Transverse colon (tissue), 4 donors: ENCODE data around the gene FARP1. TPM values are rescaled to one million over a fixed set of nuclear protein-coding genes. Genes with fewer than 3 reads are reported as not detected.
A peak's percentile ranks its signal among the peaks of the same experiment; 100 is the strongest.

Experiments used
- DNase-seq: peaks from one replicate; pipeline ENCODE4 v3.0.0-alpha.2; 2019
- H3K27ac ChIP-seq, 4 donors: fragments of 200-600 bp; sonication (generic); 2 replicates each; pipeline ENCODE4 v1.5.1; 2016 to 2018; ENCODE audit warnings: inconsistent platforms in 4 of 4
- H3K27me3 ChIP-seq: fragments of 200-600 bp; sonication (generic); 2 replicates; pipeline ENCODE4 v1.5.1; 2017; ENCODE audit warnings: inconsistent platforms
- H3K36me3 ChIP-seq, 4 donors: fragments of 200-600 bp; sonication (generic); 2 replicates each; pipeline ENCODE4 v1.5.1; 2017 to 2019; ENCODE audit warnings: inconsistent platforms in 4 of 4
- H3K4me1 ChIP-seq, 4 donors: fragments of 200-600 bp; sonication (generic); 2 replicates each; pipeline ENCODE4 v1.5.1; 2017 to 2020; ENCODE audit warnings: inconsistent platforms in 4 of 4
- H3K4me3 ChIP-seq, 4 donors: fragments of 200-600 bp; sonication (generic); 1 replicate in 1 of 4; 2 replicates in 3 of 4; pipeline versions ENCODE4 v1.5.1 to v1.6.1; 2017 to 2019; ENCODE audit warnings: inconsistent platforms in 4 of 4
- H3K9me3 ChIP-seq, 2 donors: fragments of 200-600 bp; sonication (generic); 2 replicates each; pipeline ENCODE4 v1.5.1; 2017 to 2019; ENCODE audit warnings: inconsistent platforms in 2 of 2
- EP300 ChIP-seq: sonication (generic); formaldehyde crosslinking; IDR thresholded peaks from one replicate; pipeline ENCODE4 v1.6.1; 2017; ENCODE audit warnings: antibody characterized with exemption, low read depth
- POLR2A ChIP-seq: fragments of 450-650 bp; IDR thresholded peaks from one replicate; pipeline ENCODE4 v1.6.1; 2016; ENCODE audit warnings: antibody characterized with exemption, mild to moderate bottlenecking, moderate library complexity
- POLR2AphosphoS5 ChIP-seq, 3 donors: sonication (generic); formaldehyde crosslinking; IDR thresholded peaks; one replicate each; pipeline ENCODE4 v1.6.1; 2016; ENCODE audit warnings: antibody characterized with exemption in 3 of 3
- WGBS, 2 donors: methylation state at CpG; one replicate each; pipeline ENCODE4 v1.1.5; 2018; ENCODE audit warnings: low coverage in 1 of 2; 5-methylcytosine and 5-hydroxymethylcytosine counted together
- in situ Hi-C, 4 donors: fragments of 200-750 bp; cut with MboI; loops; one replicate each; pipeline versions ENCODE4 v1.15.0 to v1.15.1; 2017; ENCODE audit warnings: low sequenced_read_pairs in 3 of 4, low pct_ligation_motif_present in 1 of 4, low pct_unique_long_range_greater_than_20kb in 1 of 4
- intact Hi-C: fragments of 100-400 bp; cut with DNase I; formaldehyde crosslinking; loops from one replicate; pipeline ENCODE4 v1.15.1; 2023; ENCODE audit warnings: low total_unique reads
- total RNA-seq, 4 donors: library from RNA; depleted of rRNA; stranded (reverse); fragments of >200 nt; gene quantifications; one replicate each; pipeline ENCODE4 v1.1.0, GENCODE V29; 2016
- TF ChIP-seq, protein P1 (sequence below), 5 experiments: fragments of 200-600 bp in 3 of 5; fragments of 450-650 bp in 2 of 5; sonication (generic) in 3 of 5; IDR thresholded peaks; 1 replicate in 2 of 5; 2 replicates in 3 of 5; pipeline ENCODE4 v1.5.1; 2016 to 2017; ENCODE audit warnings: antibody characterized with exemption in 5 of 5, inconsistent platforms in 3 of 5, mild to moderate bottlenecking in 2 of 5, moderate library complexity in 1 of 5

FARP1 gene
- total RNA-seq, 4 donors from 2014 or later: 32.8 to 41.8 (median 38.3) TPM

- Histone ChIP-seq H3K27me3 (no peaks in the 10 kb centered on the region), H3K4me3 (no peak overlapping the region), H3K4me1 (no peaks in the 10 kb centered on the region), H3K36me3 (no peaks in the 10 kb centered on the region), H3K9me3 (no peaks in the 10 kb centered on the region), H3K27ac (no peak overlapping the region)
- intact Hi-C loops: no loop called here
- DNase-seq: no peak
- TF ChIP-seq, protein P1, sequence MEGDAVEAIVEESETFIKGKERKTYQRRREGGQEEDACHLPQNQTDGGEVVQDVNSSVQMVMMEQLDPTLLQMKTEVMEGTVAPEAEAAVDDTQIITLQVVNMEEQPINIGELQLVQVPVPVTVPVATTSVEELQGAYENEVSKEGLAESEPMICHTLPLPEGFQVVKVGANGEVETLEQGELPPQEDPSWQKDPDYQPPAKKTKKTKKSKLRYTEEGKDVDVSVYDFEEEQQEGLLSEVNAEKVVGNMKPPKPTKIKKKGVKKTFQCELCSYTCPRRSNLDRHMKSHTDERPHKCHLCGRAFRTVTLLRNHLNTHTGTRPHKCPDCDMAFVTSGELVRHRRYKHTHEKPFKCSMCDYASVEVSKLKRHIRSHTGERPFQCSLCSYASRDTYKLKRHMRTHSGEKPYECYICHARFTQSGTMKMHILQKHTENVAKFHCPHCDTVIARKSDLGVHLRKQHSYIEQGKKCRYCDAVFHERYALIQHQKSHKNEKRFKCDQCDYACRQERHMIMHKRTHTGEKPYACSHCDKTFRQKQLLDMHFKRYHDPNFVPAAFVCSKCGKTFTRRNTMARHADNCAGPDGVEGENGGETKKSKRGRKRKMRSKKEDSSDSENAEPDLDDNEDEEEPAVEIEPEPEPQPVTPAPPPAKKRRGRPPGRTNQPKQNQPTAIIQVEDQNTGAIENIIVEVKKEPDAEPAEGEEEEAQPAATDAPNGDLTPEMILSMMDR (IDR thresholded peaks at IDR 0.05): no peak
- no peak for TF ChIP-seq POLR2A
- TF ChIP-seq POLR2AphosphoS5 (IDR thresholded peaks at IDR 0.05): no peak
- no peak for TF ChIP-seq EP300
- in situ Hi-C loops: loop anchor here in 1 of 4 donors (10.0 kb wide), 1 partner anchor 256 kb away; no protein-coding TSS in a partner anchor
- 74 to 77% methylated on average over 1 to 5 of the region's 5 CpGs for WGBS, 2 donors
Measured at GRCh38 chr13:98158172-98158899, 15.4 kb downstream of the FARP1 start.

DNA sequence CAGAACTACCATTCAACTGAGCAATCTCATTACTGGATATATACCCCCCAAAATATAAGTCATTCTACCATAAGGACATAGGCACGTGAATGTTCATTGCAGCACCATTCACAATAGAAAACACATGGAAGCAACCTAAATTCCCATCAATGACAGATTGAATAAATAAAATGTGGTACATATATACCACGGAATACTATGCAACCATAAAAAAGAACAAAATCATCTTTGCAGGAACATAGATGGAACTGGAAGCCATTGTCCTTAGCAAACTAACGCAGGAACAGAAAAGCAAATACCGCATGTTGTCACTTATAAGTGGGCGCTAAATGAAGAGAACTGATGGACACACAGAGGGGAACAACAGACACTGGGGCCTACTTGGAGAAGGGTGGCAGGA lies 20.0 kb downstream of the FARP1 start:
- intact Hi-C loops (no loop called here), in situ Hi-C loops (no loop called here)
- no peak for DNase-seq
- TF ChIP-seq, protein P1 (IDR thresholded peaks at IDR 0.05): no peak
- TF ChIP-seq POLR2A: no peak
- TF ChIP-seq POLR2AphosphoS5 (IDR thresholded peaks at IDR 0.05): no peak
- no peak for TF ChIP-seq EP300
- no peak overlapping the region for H3K4me3 ChIP-seq
- no peaks in the 10 kb centered on the region for H3K36me3 ChIP-seq
- H3K9me3 ChIP-seq: no peaks in the 10 kb centered on the region
- no peaks in the 10 kb centered on the region for H3K4me1 ChIP-seq
- no peak overlapping the region for H3K27ac ChIP-seq
- 93 to 94% methylated on average over 5 of the region's 5 CpGs for WGBS, 2 donors
- H3K27me3 ChIP-seq: no peaks in the 10 kb centered on the region

DNA sequence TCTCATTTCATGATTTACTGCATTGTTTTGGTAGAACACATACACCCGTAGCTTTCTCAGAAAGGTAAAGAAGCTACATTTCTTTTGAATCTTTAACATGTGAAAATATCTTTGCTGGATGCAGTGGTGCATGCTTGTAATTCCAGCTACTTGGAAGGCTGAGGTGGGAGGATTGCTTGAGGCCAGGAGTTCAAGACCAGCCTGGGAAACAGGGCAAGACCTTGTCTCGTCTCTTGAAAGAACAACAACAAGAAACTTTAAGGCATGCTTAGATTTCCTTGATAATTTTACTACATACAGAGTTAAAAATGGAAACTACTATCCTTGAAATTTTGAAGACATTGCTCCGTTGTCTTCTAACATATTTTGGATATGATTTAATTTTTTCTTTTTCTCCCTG lies 26.4 kb downstream of the FARP1 start:
- WGBS, 2 donors: 80 to 88% methylated on average over 3 of the region's 3 CpGs

DNA sequence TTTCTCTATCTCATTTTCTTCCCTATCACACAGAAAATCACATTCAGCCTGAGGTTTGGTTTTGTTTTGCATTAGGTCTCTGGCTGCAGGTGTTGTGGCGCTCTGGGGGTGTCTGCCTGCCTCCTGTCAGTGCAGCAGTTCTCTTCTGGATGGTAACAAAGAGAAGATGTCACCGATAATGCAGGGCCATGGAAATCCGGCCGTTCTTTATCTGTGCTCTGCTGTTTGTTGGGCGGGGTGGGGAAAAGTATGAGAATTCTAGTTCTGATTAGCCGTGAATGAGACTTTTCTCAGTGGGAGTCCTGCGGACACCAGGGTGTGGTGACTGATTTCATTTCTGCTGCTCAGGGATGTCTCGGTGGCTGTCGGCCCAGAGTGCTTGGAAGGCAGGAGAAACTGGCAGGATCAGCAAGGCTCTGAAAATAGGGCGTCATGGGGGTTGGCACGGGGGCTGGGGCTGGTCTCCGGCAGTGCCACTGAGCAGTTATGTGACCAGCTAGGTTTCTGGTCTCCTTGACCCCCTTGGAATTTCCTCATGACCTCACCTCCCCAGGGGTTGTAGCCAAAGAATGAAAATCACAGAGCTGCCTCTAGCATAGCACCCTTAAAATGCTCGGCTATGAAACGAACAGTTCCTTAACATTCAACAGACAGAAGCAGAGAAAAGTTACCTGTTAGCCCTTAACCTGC lies 29.2 kb downstream of the FARP1 start:
- DNase-seq: no peak
- Histone ChIP-seq H3K36me3 (no peaks in the 10 kb centered on the region), H3K4me1 (peaks cover 12 to 40% (median 29%) of the 10 kb centered on the region in 4 donors), H3K4me3 (no peak overlapping the region), H3K27ac (peak overlapping the region; percentile 60 to 77 (median 72)), H3K9me3 (no peaks in the 10 kb centered on the region), H3K27me3 (no peaks in the 10 kb centered on the region)
- WGBS, 2 donors: 59 to 66% methylated on average over 7 to 14 of the region's 14 CpGs
- intact Hi-C loops (no loop called here), in situ Hi-C loops (no loop called here)
- TF ChIP-seq POLR2AphosphoS5 (IDR thresholded peaks at IDR 0.05): no peak
- TF ChIP-seq EP300: no peak
- TF ChIP-seq, protein P1 (IDR thresholded peaks at IDR 0.05): no peak
- TF ChIP-seq POLR2A: no peak

More for the DNA sequence above, 26.4 kb downstream of the FARP1 start:
- TF ChIP-seq POLR2AphosphoS5 (IDR thresholded peaks at IDR 0.05): no peak
- TF ChIP-seq EP300: no peak
- TF ChIP-seq, protein P1 (IDR thresholded peaks at IDR 0.05): no peak
- TF ChIP-seq POLR2A: no peak
- Histone ChIP-seq H3K27me3 (no peaks in the 10 kb centered on the region), H3K9me3 (no peaks in the 10 kb centered on the region), H3K36me3 (no peaks in the 10 kb centered on the region), H3K4me3 (no peak overlapping the region), H3K27ac (no peak overlapping the region), H3K4me1 (peaks cover 12 to 30% (median 26%) of the 10 kb centered on the region in 4 donors)
- intact Hi-C loops: no loop called here
- DNase-seq: no peak
- in situ Hi-C loops: no loop called here
